ENCODE results near the gene PRODH2. TPM values are rescaled to one million over a fixed set of nuclear protein-coding genes. Genes with fewer than 3 reads are reported as not detected.
"Not testable (repeated sequence)": the region's sequence is repeated elsewhere in the genome, so short reads cannot be mapped to it uniquely, and the experiment has no call there.

PRODH2 gene
- total and polyA plus RNA-seq, 2 donors (not counting 3 experiments of a cell fraction or from before 2014, with no cell fraction given): not detected

- Histone ChIP-seq H3K4me1 (ENCODE audit: control insufficient read depth, extremely low read depth, insufficient read depth, low read length) (peaks cover 4% of the 10 kb centered on the region), H3K9me1 (replicated peaks; ENCODE audit: control insufficient read depth, extremely low read depth, insufficient read depth, low read length) (no peaks in the 10 kb centered on the region), H3K79me2 (ENCODE audit: control insufficient read depth, insufficient read depth, low read length) (no peaks in the 10 kb centered on the region), H3K36me3 (ENCODE audit: control insufficient read depth in 2 of 2, extremely low read depth in 1 of 2, insufficient read depth in 2 of 2, low read length in 2 of 2) (peaks cover 0 to 2% of the 10 kb centered on the region in 2 experiments), H2AFZ (ENCODE audit: low read depth, low read length) (no peak overlapping the region), H4K20me1 (replicated peaks; ENCODE audit: control insufficient read depth, extremely low read depth, insufficient read depth, low read length) (no peaks in the 10 kb centered on the region), H3K4me2 (ENCODE audit: insufficient read depth, low read length) (no peak overlapping the region), H3K4me3 (replicated peaks in 1 of 3; ENCODE audit: insufficient read depth in 1 of 3, low read depth in 1 of 3, low read length in 3 of 3) (no peak overlapping the region), H3K27me3 (ENCODE audit: control insufficient read depth in 2 of 2, insufficient read depth in 2 of 2, low read length in 2 of 2) (no peaks in the 10 kb centered on the region), H3K9me3 (replicated peaks; ENCODE audit: control insufficient read depth, insufficient read depth, low read length) (no peaks in the 10 kb centered on the region), H3K27ac (ENCODE audit: insufficient read depth, low read depth, low read length) (no peak overlapping the region), H3K9ac (replicated peaks; ENCODE audit: extremely low read depth, insufficient read depth, low read length) (no peak overlapping the region)
- no peak for DNase-seq (ENCODE audit: low read depth, low spot score)
- dilution Hi-C loops (cut with MboI; ENCODE audit: extremely low pct_ligation_motif_present, low sequenced_read_pairs) (no loop called here), intact Hi-C loops (cut with micrococcal nuclease) (no loop called here)
- POLR2A ChIA-PET: no interaction called here
- CTCF ChIA-PET: interaction anchor here (1.6 kb wide), 1 partner anchor 28 kb away, joined by 3 read pairs; the partner anchor contains the start of genes PSENEN and U2AF1L4
- TF ChIP-seq POLR2A (IDR thresholded peaks at IDR 0.05; ENCODE audit: low read depth, low read length) (no peak), MYC (IDR thresholded peaks at IDR 0.05; ENCODE audit: low read depth, low read length) (no peak), FOS (IDR thresholded peaks at IDR 0.05; ENCODE audit: borderline replicate concordance, insufficient read depth, low read length) (no peak), POLR2AphosphoS5 (IDR thresholded peaks at IDR 0.05; ENCODE audit: insufficient read depth, low read depth, low read length) (no peak), JUN (IDR thresholded peaks at IDR 0.05; ENCODE audit: borderline replicate concordance, insufficient read depth, insufficient read length, low read depth) (no peak), CTCF (IDR thresholded peaks at IDR 0.05; ENCODE audit: extremely low read depth in 1 of 2, insufficient read depth in 1 of 2, low read depth in 1 of 2, low read length in 2 of 2) (no peak), GATA2 (IDR thresholded peaks at IDR 0.05; ENCODE audit: insufficient read depth, insufficient read length, low read depth, low read length) (no peak), EZH2 (IDR thresholded peaks at IDR 0.05; ENCODE audit: borderline replicate concordance, low read depth, low read length, severe bottlenecking) (no peak), MAX (IDR thresholded peaks at IDR 0.05; ENCODE audit: insufficient read depth, insufficient read length) (no peak)
- BruUV-seq (replicated peaks): no TSS peak
- no peak for FAIRE-seq
Observed at GRCh38 chr19:35773020-35773806, 39.4 kb downstream of the PRODH2 start.

GRCh38 chr19:35772362-35772761, 40.3 kb downstream of the PRODH2 start:
- H3K4me2 ChIP-seq (ENCODE audit: insufficient read depth, low read length); POLR2A ChIA-PET; H3K4me1 ChIP-seq (ENCODE audit: control insufficient read depth, extremely low read depth, insufficient read depth, low read length); H4K20me1 ChIP-seq (replicated peaks; ENCODE audit: control insufficient read depth, extremely low read depth, insufficient read depth, low read length); FAIRE-seq; H3K9ac ChIP-seq (replicated peaks; ENCODE audit: extremely low read depth, insufficient read depth, low read length); dilution Hi-C loops (cut with MboI; ENCODE audit: extremely low pct_ligation_motif_present, low sequenced_read_pairs); H3K27me3 ChIP-seq (ENCODE audit: control insufficient read depth in 2 of 2, insufficient read depth in 2 of 2, low read length in 2 of 2); H3K9me1 ChIP-seq (replicated peaks; ENCODE audit: control insufficient read depth, extremely low read depth, insufficient read depth, low read length); BruUV-seq (replicated peaks); H3K79me2 ChIP-seq (ENCODE audit: control insufficient read depth, insufficient read depth, low read length); H3K36me3 ChIP-seq (ENCODE audit: control insufficient read depth in 2 of 2, extremely low read depth in 1 of 2, insufficient read depth in 2 of 2, low read length in 2 of 2); H3K27ac ChIP-seq (ENCODE audit: insufficient read depth, low read depth, low read length); H2AFZ ChIP-seq (ENCODE audit: low read depth, low read length); DNase-seq (ENCODE audit: low read depth, low spot score); H3K9me3 ChIP-seq (replicated peaks; ENCODE audit: control insufficient read depth, insufficient read depth, low read length); intact Hi-C loops (cut with micrococcal nuclease); H3K4me3 ChIP-seq (replicated peaks in 1 of 3; ENCODE audit: insufficient read depth in 1 of 3, low read depth in 1 of 3, low read length in 3 of 3): not testable (repeated sequence)
- CTCF ChIA-PET: interaction anchor here (1.6 kb wide), 1 partner anchor 27 kb away, joined by 3 read pairs; the partner anchor contains the start of genes PSENEN and U2AF1L4

Data from endothelial cell of umbilical vein (primary cell).